ENCODE results near the gene HABP4. TPM values are rescaled to one million over a fixed set of nuclear protein-coding genes. Genes with fewer than 3 reads are reported as not detected.

Gene HABP4
- total and polyA plus RNA-seq, 10 of the 15 experiments (the other 5 are each of a cell fraction or from before 2014, with no cell fraction given), result 1.6 to 15.4 (median 11.6) TPM

DNA sequence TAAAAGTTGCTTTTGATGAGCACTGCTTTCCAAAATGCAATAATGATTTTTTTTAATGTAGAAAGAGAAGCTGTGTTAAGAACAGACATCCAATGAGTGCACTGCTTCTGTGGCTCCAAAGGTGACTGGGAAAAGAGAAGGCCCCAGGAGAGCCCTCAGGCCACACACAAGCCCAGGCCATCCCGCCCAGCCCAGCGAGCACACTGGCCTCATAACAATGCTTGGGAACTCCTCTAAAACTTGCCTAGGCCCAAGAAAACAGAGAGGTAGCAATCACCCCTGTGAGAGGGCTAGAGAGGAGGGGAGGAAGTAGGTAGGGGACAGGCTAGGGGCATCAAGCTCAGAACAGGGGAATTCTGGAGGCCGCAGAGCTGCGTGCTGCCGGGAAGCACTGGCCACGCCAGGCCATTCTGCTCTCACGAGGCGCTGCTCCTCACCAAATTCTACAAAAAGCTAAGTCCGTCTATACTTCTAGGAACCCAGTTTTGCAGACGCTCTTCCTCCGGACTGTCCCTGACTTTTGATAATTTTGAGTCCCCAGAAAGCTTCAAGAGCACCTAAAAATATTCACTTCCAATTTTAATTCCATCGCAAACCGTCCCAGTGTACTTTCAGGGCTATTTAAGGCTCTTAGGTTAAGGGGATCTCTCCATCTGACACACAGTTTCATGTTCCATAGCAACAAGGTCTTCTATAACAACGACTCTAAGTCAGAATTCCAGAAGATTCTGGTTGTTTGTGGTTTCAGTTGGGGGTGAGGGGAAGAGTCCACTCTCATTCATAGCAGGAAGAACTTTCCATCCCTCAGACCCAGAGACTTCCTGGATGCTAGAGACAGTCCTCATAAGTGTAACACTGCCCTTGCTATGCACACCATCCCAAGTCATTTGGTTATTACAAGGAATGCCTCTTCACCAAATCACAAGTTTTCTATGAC is 51.0 kb downstream of the HABP4 start:
- Histone ChIP-seq H3K4me3 (no peak overlapping the region), H3K79me2 (ENCODE audit: control insufficient read depth, insufficient read depth, low read length) (no peaks in the 10 kb centered on the region), H3K4me1 (ENCODE audit: control insufficient read depth, insufficient read depth, low read length) (no peaks in the 10 kb centered on the region), H3K27ac (ENCODE audit: control insufficient read depth, insufficient read depth) (no peak overlapping the region), H3K4me2 (ENCODE audit: control insufficient read depth, insufficient read depth) (no peak overlapping the region), H3K9ac (ENCODE audit: control insufficient read depth, insufficient read depth, low read length) (no peak overlapping the region), H3K27me3 (replicated peaks in 1 of 2; ENCODE audit: control insufficient read depth in 2 of 2, insufficient read depth in 2 of 2, low read length in 1 of 2) (no peaks in the 10 kb centered on the region), H2AFZ (ENCODE audit: control insufficient read depth, low read depth, low read length) (no peak overlapping the region), H3K9me3 (replicated peaks; ENCODE audit: control insufficient read depth, insufficient read depth, low read length) (no peaks in the 10 kb centered on the region), H3K36me3 (ENCODE audit: control insufficient read depth in 2 of 2, insufficient read depth in 2 of 2, low read length in 1 of 2) (no peaks in the 10 kb centered on the region), H4K20me1 (ENCODE audit: control insufficient read depth, insufficient read depth) (no peaks in the 10 kb centered on the region)
- CTCF ChIA-PET, result interaction anchor here (0.9 to 1.6 kb wide), 2 partner anchors 40 to 166 kb away, joined by 3 to 4 read pairs; no protein-coding TSS in a partner anchor
- intact Hi-C loops (cut with micrococcal nuclease; ENCODE audit: unreplicated experiment) (no loop called here), in situ Hi-C loops (cut with MboI) (no loop called here)
- ATAC-seq (no peak), DNase-seq (ENCODE audit: low read depth, low spot score) (no peak), FAIRE-seq (no peak)
- TF ChIP-seq NFXL1 (IDR thresholded peaks at IDR 0.05; ENCODE audit: borderline replicate concordance) (no peak), USF1 (IDR thresholded peaks at IDR 0.05; ENCODE audit: borderline replicate concordance, extremely low read length, insufficient read depth, low read depth, low read length) (no peak), NRF1 (conservative IDR thresholded peaks at IDR 0.05; ENCODE audit: low read depth, low read length) (no peak), ZZZ3 (IDR thresholded peaks at IDR 0.05; ENCODE audit: control insufficient read depth, insufficient read length, low read depth) (no peak), KLF5 (IDR thresholded peaks at IDR 0.05; ENCODE audit: partially characterized antibody) (no peak), MYB (IDR thresholded peaks at IDR 0.05; ENCODE audit: borderline replicate concordance, low read depth, low read length) (no peak), IRF3 (IDR thresholded peaks at IDR 0.05) (no peak), MEF2A (IDR thresholded peaks at IDR 0.05; ENCODE audit: insufficient read depth, low read depth, low read length) (no peak)
- TF ChIP-seq, protein P1, sequence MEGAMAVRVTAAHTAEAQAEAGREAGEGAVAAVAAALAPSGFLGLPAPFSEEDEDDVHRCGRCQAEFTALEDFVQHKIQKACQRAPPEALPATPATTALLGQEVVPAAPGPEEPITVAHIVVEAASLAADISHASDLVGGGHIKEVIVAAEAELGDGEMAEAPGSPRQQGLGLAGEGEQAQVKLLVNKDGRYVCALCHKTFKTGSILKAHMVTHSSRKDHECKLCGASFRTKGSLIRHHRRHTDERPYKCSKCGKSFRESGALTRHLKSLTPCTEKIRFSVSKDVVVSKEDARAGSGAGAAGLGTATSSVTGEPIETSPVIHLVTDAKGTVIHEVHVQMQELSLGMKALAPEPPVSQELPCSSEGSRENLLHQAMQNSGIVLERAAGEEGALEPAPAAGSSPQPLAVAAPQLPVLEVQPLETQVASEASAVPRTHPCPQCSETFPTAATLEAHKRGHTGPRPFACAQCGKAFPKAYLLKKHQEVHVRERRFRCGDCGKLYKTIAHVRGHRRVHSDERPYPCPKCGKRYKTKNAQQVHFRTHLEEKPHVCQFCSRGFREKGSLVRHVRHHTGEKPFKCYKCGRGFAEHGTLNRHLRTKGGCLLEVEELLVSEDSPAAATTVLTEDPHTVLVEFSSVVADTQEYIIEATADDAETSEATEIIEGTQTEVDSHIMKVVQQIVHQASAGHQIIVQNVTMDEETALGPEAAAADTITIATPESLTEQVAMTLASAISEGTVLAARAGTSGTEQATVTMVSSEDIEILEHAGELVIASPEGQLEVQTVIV (IDR thresholded peaks at IDR 0.05; ENCODE audit: borderline replicate concordance, partially characterized antibody), result no peak
- RAD21 ChIA-PET (ENCODE audit: unreplicated experiment), result no interaction called here
- BruUV-seq (replicated peaks), result no TSS peak
- WGBS (ENCODE audit: insufficient coverage, insufficient replicate concordance, low lambda C conversion rate, missing lambda C conversion rate), result 73% methylated on average over 14 of the region's 14 CpGs
- SMC1A ChIA-PET (ENCODE audit: uncharacterized antibody, unreplicated experiment), result no interaction called here
- POLR2A ChIA-PET, result no interaction called here

Measured in GM12878 (cell line).